Effector memory CD8-positive, alpha-beta T cell (primary cell): ENCODE results near the gene HTN1.
"Not testable (repeated sequence)": the region's sequence is repeated elsewhere in the genome, so short reads cannot be mapped to it uniquely, and the experiment has no call there.

Source experiments
- ATAC-seq: fragments of 150-1000 bp; cut with Tn5 transposase; replicated peaks from 2 replicates; pipeline ENCODE4 v1.10.0; 2021; ENCODE audit warnings: mild to moderate bottlenecking, moderate library complexity
- DNase-seq, 3 experiments: peaks; one replicate each; pipeline ENCODE4 v3.0.0; 2021
- H3K27ac Mint-ChIP-seq, 2 donors: one replicate each; pipeline ENCODE4 v1.8.0; 2022; ENCODE audit warnings: mild to moderate bottlenecking in 2 of 2, mixed read lengths in 2 of 2, moderate library complexity in 2 of 2
- H3K27me3 Mint-ChIP-seq, 2 donors: one replicate each; pipeline ENCODE4 v1.8.0; 2022; ENCODE audit warnings: mixed read lengths in 2 of 2
- H3K36me3 Mint-ChIP-seq: one replicate; pipeline ENCODE4 v1.8.0; 2022; ENCODE audit warnings: mild to moderate bottlenecking, moderate library complexity, mixed read lengths; ENCODE audit not compliant: insufficient read depth
- H3K4me1 Mint-ChIP-seq, 2 donors: one replicate each; pipeline ENCODE4 v1.8.0; 2022; ENCODE audit warnings: low read depth in 2 of 2, mixed read lengths in 2 of 2
- H3K4me3 Mint-ChIP-seq, 2 donors: one replicate each; pipeline ENCODE4 v1.8.0; 2022; ENCODE audit warnings: mild to moderate bottlenecking in 2 of 2, mixed read lengths in 2 of 2, moderate library complexity in 2 of 2
- H3K9me3 Mint-ChIP-seq, 2 donors: one replicate each; pipeline ENCODE4 v1.8.0; 2022; ENCODE audit warnings: mixed read lengths in 2 of 2
- total RNA-seq, 9 experiments: gene quantifications; one replicate each; lab custom pipeline; 2026; lab: John Stamatoyannopoulos, UW

Gene HTN1
- total RNA-seq, result 0 to 0.42 (median 0) reads per million in 9 experiments

DNA sequence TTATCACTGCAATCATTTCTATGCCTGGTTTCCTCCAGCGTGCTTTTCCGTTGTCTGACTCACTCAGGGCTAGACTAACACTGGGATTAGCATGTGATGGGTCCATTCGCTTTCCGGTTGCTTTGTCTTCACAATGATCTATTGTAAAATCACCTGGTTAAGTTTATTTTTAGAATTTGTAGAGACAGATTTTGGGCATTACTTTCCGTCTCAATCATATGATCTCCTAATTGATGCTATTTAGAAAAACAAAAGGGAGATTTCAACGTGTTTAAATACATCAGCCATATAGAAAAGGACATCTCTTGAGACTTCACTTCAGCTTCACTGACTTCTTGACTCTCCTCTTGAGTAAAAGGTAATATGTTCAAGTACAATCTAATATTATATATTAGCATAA, at the start of gene HTN1:
Gene HTN1, plus strand, starts transcription at position 301 of the 400 bp plus-strand sequence. CDS start 2,639 bp downstream, outside the sequence.
- not testable (repeated sequence) for H3K4me3 Mint-ChIP-seq, ATAC-seq, H3K4me1 Mint-ChIP-seq, H3K27ac Mint-ChIP-seq, H3K27me3 Mint-ChIP-seq, DNase-seq, H3K36me3 Mint-ChIP-seq, H3K9me3 Mint-ChIP-seq

DNA sequence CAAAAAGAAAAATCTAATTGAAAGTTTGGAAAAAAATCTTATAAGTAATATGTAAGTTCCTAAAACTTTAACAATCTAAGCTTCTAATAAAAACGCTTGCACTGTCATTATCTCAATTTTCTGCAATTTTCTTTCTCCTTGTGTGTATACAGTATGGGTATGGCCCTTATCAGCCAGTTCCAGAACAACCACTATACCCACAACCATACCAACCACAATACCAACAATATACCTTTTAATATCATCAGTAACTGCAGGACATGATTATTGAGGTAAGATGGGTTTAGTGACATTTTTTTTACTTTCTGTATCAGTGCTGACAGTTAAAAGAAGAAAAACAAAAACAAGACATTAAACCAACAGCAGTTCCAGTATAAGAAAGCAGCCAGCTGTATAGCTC, 49.5 kb upstream of the HTN1 start:
- Mint-ChIP-seq H3K4me1 (no peaks in the 10 kb centered on the region), H3K9me3 (peaks cover 0 to 5% of the 10 kb centered on the region in 2 donors), H3K27ac (no peak overlapping the region), H3K27me3 (no peaks in the 10 kb centered on the region), H3K4me3 (no peak overlapping the region), H3K36me3 (no peaks in the 10 kb centered on the region)
- ATAC-seq (no peak), DNase-seq (no peak)

DNA sequence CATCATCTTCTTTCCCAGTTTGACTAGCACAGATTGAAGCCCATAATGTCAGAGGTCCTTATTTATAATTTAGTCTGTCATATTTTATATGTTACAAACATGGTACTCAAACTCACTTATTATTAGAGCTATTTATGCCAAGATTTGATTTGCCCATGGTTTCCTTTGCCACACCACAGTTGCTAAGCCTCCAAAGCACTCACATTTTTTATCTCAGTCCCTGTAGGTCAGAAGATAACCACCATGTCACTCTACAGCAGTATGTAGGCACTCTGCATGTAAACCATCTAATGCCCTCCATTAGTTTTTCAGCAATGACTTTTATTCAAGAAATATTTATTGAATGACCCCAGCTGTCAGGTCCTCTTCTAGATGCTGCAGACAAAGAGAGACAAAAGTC, 47.7 kb upstream of the HTN1 start:
- Mint-ChIP-seq H3K9me3 (peaks cover 0 to 5% of the 10 kb centered on the region in 2 donors), H3K4me1 (no peaks in the 10 kb centered on the region), H3K27ac (no peak overlapping the region), H3K4me3 (no peak overlapping the region), H3K27me3 (no peaks in the 10 kb centered on the region), H3K36me3 (no peaks in the 10 kb centered on the region)
- DNase-seq (no peak), ATAC-seq (no peak)

DNA sequence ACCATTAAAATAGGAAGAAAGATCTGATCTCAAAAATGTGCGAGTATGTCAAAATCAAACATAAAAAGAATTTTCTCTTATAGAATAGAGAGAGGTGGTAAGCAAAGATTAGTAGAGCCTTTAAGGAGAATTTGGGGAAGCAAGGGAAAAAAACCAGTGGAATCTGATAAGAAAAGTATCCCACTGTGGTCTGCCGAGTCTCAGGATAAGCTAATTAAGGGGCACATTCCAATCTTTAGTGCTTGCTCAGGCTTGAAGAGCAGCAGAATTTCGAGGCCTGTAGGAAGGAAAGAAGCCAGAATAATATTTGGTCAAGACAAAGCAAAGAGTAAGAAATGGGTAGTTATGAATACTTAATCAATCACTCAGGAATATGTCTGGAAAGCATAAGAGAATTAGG, 41.5 kb upstream of the HTN1 start:
- Mint-ChIP-seq H3K36me3 (no peaks in the 10 kb centered on the region), H3K27ac (no peak overlapping the region), H3K9me3 (peaks cover 3 to 25% of the 10 kb centered on the region in 2 donors), H3K4me1 (no peaks in the 10 kb centered on the region), H3K4me3 (no peak overlapping the region), H3K27me3 (no peaks in the 10 kb centered on the region)
- no peak for ATAC-seq
- no peak for DNase-seq

DNA sequence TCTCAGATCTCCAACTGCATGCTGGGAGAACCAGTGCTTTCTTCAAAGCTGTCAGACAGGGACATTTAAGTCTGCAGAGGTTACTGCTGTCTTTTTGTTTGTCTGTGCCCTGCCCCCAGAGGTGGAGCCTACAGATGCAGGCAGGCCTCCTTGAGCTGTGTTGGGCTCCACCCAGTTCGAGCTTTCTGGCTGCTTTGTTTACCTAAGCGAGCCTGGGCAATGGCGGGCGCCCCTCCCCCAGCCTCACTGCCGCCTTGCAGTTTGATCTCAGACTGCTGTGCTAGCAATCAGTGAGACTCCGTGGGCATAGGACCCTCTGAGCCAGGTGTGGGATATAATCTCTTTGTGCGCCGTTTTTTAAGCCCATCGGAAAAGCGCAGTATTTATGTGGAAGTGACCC, 31.2 kb upstream of the HTN1 start:
- not testable (repeated sequence) for H3K27me3 Mint-ChIP-seq, DNase-seq, H3K4me3 Mint-ChIP-seq, H3K36me3 Mint-ChIP-seq, H3K27ac Mint-ChIP-seq, H3K4me1 Mint-ChIP-seq, ATAC-seq
- H3K9me3 Mint-ChIP-seq, result peaks cover 8 to 13% of the 10 kb centered on the region in 2 donors

DNA sequence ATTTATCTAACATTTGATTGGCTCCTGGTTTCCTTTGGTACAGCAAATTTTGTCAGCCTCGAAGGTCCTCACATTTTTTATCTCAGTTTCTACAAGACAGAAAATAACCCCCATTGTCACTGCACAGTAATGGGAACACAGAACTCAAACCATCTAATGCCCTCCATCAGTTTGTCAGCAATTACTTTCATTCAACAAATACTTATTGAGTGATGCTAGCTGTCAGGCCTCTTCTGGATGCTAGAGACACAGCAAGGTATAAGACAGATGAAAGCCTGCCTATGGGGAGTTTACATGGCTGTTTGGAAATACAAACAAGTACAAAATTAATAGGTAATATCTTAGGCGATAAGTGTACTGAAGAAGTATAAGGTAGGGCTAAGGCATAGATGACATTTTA, 27.0 kb upstream of the HTN1 start:
- Mint-ChIP-seq H3K27ac (no peak overlapping the region), H3K27me3 (no peaks in the 10 kb centered on the region), H3K4me3 (no peak overlapping the region)

DNA sequence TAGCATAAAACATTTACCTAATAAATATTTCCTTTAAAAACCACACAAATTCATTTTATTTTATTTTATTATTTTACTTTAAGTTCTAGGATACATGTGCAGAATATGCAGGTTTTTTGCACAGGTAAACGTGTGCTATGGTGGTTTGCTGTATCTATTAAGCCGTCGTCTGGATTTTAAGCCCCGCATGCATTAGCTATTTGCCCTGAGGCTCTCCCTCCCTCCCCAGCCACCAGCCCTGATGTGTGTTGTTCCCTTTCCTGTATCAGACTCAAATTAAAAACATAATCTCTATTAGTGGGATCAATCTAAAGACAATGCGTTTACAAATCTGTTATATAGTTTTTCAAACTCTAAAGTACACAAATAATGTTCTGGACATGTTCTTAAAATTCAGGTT, 23.2 kb upstream of the HTN1 start:
- Mint-ChIP-seq H3K9me3 (peaks cover 5 to 8% of the 10 kb centered on the region in 2 donors), H3K4me3 (no peak overlapping the region), H3K27ac (no peak overlapping the region), H3K36me3 (no peaks in the 10 kb centered on the region), H3K4me1 (no peaks in the 10 kb centered on the region), H3K27me3 (no peaks in the 10 kb centered on the region)
- ATAC-seq (no peak), DNase-seq (no peak)

More for the DNA sequence above, 27.0 kb upstream of the HTN1 start:
- H3K36me3 Mint-ChIP-seq, result no peaks in the 10 kb centered on the region
- ATAC-seq (no peak), DNase-seq (no peak)
- H3K4me1 Mint-ChIP-seq, result no peaks in the 10 kb centered on the region
- peaks cover 5 to 7% of the 10 kb centered on the region in 2 donors for H3K9me3 Mint-ChIP-seq

DNA sequence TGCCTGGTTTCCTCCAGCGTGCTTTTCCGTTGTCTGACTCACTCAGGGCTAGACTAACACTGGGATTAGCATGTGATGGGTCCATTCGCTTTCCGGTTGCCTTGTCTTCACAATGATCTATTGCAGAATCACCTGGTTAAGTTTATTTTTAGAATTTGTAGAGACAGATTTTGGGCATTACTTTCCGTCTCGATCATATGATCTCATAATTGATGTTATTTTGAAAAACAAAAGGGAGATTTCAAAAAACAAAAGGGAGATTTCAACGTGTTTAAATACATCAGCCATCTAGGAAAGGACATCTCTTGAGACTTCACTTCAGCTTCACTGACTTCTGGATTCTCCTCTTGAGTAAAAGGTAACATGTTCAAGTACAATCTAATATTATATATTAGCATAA, 22.1 kb upstream of the HTN1 start, which contains the start of gene HTN3:
Gene HTN3, plus strand, starts transcription at position 301 of the 400 bp plus-strand sequence. CDS start 2,282 bp downstream, outside the sequence.
- not testable (repeated sequence) for H3K4me3 Mint-ChIP-seq, H3K9me3 Mint-ChIP-seq, DNase-seq, H3K4me1 Mint-ChIP-seq, ATAC-seq, H3K27ac Mint-ChIP-seq, H3K27me3 Mint-ChIP-seq, H3K36me3 Mint-ChIP-seq

DNA sequence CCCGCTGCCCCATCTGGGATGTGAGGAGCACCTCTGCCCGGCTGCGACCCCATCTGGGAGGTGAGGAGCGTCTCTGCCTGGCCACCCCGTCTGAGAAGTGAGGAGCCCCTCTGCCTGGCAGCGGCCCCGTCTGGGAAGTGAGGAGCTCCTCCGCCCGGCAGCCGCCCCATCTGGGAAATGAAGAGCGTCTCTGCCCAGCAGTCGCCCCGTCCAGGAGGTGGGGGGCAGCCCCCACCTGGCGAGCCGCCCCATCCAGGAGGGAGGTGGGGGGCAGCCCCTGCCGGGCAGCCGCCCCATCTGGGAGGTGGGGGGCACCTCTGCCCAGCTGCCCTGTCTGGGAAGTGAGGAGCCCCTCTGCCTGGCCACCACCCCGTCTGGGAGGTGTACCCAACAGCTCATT, 12.7 kb upstream of the HTN1 start:
- not testable (repeated sequence) for DNase-seq, H3K4me3 Mint-ChIP-seq, H3K4me1 Mint-ChIP-seq, H3K36me3 Mint-ChIP-seq, H3K27ac Mint-ChIP-seq, H3K27me3 Mint-ChIP-seq, ATAC-seq
- peaks cover 10 to 26% of the 10 kb centered on the region in 2 donors for H3K9me3 Mint-ChIP-seq

DNA sequence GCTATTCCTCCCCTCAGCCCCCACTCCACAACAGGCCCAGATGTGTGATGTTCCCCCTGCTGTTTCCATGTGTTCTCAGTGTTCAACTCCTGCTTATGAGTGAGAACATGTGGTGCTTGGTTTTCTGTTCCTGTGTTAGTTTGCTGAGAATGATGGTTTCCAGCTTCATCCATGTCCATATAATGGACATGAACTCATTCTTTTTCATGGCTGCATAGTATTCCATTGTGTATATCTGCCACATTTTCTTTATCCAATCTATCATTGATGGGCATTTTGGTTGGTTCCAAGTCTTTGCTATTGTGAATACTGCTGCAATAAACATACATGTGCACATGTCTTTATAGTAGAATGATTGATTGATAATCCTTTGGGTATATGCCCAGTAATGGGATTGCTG, 10.3 kb upstream of the HTN1 start:
- peaks cover 8 to 15% of the 10 kb centered on the region in 2 donors for H3K9me3 Mint-ChIP-seq
- not testable (repeated sequence) for DNase-seq, H3K27ac Mint-ChIP-seq, H3K36me3 Mint-ChIP-seq, H3K4me3 Mint-ChIP-seq, H3K27me3 Mint-ChIP-seq, ATAC-seq, H3K4me1 Mint-ChIP-seq

DNA sequence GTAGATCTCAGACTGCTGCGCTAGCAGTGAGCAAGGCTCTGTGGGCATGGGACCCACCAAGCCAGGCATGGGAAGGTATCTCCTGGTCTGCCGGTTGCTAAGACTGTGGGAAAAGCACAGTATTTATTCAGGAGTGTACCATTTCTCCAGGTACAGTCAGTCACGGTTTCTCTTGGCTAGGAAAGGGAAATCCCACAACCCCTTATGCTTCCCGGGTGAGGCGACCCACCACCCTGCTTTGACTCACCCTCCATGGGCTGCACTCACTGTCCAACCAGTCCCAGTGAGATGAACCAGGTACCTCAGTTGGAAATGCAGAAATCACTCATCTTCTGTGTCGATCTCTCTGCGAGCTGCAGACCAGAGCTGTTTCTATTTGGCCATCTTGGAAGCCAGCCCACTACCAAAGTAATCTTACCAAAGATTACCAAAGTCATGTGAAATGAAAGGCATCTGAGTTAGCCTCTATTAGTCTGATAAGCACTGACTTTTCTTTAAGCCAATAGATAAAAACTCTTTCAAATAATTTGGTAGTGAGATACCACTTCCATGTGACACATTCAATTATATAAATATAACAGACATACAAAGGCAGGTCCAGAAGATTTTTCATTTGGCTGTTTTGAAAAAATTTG, 8.5 kb upstream of the HTN1 start:
- Mint-ChIP-seq H3K36me3 (no peaks in the 10 kb centered on the region), H3K27ac (no peak overlapping the region), H3K27me3 (no peaks in the 10 kb centered on the region), H3K4me3 (no peak overlapping the region), H3K4me1 (no peaks in the 10 kb centered on the region), H3K9me3 (peaks cover 10 to 15% of the 10 kb centered on the region in 2 donors)
- no peak for ATAC-seq
- DNase-seq, result no peak

DNA sequence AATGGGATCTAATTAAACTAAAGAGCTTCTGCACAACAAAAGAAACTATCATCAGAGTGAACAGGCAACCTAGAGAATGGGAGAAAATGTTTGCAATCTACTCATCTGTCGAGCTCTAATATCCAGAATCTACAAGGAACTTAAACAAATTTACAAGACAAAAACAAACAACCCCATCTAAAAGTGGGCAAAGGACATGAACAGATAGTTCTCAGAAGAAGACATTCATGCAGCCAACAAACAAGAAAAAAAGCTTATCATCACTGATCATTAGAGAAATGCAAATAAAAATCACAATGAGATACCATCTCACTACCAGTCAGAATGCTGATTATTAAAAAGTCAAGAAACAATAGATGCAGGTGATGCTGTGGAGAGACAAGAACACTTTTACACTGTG, 6.3 kb downstream of the HTN1 start:
- H3K4me1 Mint-ChIP-seq, H3K36me3 Mint-ChIP-seq: not testable (repeated sequence)

DNA sequence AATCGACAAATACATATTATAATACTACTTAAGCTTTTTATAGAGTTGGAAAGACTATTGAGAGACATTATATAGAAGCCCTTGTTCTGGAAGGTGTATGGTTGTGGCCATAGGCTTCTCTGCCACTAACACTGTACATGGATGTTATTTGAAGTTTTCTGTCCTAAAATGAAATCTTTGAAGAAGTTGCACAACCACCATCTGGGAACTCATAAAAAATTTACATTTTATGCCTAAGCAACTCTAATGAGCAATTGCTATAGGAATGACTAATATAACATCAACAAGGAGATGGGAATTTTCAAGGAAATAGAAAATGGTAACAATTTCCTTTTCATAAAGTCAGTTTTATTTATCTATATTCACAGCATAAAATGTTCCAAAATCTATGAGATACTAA, 7.4 kb downstream of the HTN1 start:
- ATAC-seq (no peak), DNase-seq (no peak)
- Mint-ChIP-seq H3K27ac (no peak overlapping the region), H3K36me3 (no peaks in the 10 kb centered on the region), H3K27me3 (no peaks in the 10 kb centered on the region), H3K4me1 (no peaks in the 10 kb centered on the region), H3K4me3 (no peak overlapping the region), H3K9me3 (peaks cover 7% of the 10 kb centered on the region in 2 donors)

More for the DNA sequence above, 6.3 kb downstream of the HTN1 start:
- not testable (repeated sequence) for H3K27ac Mint-ChIP-seq, H3K9me3 Mint-ChIP-seq, H3K4me3 Mint-ChIP-seq, DNase-seq, H3K27me3 Mint-ChIP-seq, ATAC-seq

DNA sequence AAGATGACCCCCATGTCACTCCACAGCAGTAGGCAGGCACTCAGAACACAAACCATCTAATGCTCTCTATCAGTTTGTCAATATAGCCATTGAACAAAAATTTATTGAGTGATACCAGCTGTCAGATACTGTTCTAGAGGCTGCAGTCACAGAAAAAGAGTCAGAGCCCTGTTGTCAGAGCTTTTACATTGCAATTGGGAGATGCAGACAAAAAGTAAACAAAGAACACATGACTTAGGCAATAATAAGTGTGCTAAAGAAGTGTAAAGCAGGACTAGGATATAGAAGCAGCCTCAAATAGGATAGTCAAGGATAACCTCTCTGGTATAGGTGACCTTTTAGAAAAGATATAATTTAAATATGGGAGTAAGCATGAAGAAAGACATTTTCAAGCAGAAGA, 8.9 kb downstream of the HTN1 start:
- no peaks in the 10 kb centered on the region for H3K36me3 Mint-ChIP-seq
- no peaks in the 10 kb centered on the region for H3K4me1 Mint-ChIP-seq
- no peak overlapping the region for H3K27ac Mint-ChIP-seq
- H3K27me3 Mint-ChIP-seq, result no peaks in the 10 kb centered on the region
- no peak for ATAC-seq
- H3K4me3 Mint-ChIP-seq, result no peak overlapping the region
- DNase-seq, result no peak
- peaks cover 7% of the 10 kb centered on the region in 2 donors for H3K9me3 Mint-ChIP-seq
